GM21381 (cell line): Measurements from ENCODE around the gene EVX1.

Experiments
- ATAC-seq: cut with Tn5 transposase; IDR thresholded peaks from one replicate; pipeline ENCODE4 v1.9.1; 2021; ENCODE audit warnings: mild to moderate bottlenecking, moderate library complexity; ENCODE audit not compliant: unreplicated experiment

The EVX1 gene

DNA sequence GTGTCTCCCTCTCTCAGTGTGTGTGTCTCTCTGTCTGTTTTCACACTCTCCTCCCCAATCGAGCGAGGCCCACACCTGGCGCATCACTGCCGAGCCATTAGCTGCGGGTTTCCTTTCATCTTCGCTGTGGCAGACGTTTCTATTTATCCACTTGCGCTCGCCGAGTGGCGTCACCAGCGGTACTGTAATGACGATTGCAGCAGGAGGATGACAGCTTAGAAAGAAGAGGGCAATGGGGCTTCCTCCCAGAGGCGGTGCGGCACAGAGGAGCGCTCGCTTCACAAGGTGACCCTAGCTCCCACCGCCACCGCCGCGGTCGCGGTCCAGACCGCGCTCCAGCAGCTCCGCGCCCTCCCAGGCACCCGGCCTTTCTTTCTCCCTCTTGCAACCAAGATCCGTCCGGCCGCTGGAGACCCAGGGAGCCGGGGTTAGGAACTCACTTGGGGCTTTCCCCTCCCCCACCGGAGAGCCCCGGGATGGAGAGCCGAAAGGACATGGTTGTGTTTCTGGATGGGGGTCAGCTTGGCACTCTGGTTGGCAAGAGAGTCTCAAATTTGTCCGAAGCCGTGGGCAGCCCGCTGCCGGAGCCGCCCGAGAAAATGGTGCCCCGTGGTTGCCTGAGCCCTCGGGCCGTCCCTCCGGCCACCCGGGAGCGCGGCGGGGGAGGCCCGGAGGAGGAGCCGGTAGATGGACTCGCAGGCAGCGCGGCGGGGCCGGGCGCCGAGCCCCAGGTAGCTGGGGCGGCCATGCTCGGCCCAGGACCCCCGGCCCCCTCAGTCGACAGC is at the start of gene EVX1:
Gene EVX1 (plus strand): TSS at position 248 of the 785 bp plus-strand sequence. CDS start 229 bp downstream, at position 477.
- no peak for ATAC-seq

DNA sequence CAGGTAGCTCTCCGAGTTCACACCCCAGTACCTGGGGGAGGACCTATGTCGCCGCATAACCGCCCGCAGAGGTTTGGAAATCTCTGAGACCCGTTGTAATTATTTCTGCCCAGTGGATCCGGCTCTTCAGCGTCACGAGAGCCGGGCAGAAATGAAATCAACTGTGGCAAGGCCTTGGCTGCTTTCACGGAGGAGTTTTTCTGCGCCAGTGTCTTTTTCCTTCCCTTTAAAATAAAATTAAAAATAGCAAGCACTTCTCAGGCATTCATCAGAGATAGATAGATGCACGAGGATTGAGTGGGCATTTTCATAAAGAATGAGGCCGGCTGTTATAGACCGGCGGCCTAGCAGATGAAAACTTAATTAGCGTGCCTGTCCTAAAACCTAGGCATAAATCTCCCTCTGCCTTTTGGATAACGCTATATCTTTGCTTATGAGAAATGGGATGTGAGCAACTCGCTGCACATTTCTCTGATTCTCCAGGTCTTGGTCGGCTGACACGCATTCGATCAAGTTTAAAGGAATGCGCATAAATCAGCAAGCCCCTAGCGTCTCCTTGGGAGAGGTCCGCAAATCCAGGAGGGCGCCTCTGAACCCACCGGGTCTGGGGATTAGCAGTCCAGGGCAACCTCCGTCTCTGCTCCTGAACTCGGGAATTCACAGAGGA is 49.1 kb upstream of the EVX1 start:
- ATAC-seq: no peak

DNA sequence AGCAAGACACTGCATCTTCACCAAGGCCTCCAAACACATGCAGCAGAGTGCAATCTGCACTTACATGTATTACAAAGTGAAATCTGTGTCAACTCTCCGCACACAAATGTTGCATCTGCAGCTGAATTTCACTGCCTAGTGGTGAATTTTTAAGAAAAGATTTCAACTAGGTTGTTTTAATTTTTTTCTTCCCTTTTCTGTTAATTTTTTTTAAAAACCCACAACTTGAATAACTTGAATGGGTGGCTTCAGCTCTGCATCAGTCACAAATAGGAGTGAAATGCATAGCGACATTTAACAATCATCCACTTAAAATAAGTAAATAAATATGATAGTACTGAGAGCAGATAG is 48.6 kb upstream of the EVX1 start:
- ATAC-seq: no peak

DNA sequence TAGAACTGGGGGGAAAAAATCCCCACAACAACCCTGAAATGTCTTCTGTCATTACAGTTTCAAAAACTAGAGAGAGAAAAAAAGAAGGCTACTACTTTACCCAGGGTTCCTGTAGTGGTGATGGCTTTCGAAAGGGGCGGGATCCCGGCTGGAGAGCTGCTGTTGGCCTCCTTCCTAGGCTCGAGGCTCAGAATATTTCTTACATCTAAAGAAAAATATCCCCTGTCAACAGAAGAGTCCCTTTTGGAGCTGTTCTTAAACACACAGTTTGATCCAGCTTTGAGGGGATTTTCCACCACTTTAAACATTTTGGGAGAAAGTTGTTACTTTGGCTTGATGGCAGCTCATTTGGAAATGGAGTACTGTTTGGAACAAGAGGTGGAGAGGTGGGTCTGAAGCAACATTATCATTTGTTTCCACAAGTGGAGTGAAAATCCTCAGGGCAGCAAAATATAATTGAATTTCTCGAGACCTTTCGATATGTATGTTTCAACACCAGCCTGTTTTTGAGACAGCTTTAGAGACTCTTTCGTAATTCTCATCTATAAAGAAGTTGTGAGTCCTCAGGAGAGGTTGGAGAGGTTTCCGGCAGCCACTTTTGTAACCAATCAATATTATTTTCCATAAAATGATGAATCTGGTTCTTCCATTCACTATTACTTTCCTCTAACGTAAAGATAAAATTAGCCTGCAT is 47.8 kb upstream of the EVX1 start:
- no peak for ATAC-seq

DNA sequence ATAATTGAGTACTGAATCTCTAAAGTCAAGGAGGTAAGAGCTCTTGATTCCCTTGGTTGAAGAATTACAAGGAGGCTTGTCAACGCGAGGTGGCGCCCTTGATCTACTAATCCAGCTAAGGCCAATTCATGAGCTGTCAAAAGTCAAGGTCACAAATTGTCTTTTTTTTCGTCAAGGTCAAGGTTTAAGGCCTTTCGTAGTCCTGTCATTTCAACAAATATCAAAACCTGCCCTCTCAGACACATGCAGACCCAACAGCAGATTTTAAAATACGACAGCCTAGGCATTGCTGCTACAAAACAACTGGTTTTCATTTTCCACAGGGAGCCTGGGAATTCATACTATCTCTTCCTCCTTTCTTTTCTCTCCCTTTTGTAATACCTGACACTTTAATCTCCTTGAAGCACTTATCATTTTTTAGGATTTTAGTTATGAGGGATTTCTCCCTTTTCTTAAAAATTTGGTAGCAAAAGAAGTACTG is 46.3 kb upstream of the EVX1 start:
- ATAC-seq: no peak

DNA sequence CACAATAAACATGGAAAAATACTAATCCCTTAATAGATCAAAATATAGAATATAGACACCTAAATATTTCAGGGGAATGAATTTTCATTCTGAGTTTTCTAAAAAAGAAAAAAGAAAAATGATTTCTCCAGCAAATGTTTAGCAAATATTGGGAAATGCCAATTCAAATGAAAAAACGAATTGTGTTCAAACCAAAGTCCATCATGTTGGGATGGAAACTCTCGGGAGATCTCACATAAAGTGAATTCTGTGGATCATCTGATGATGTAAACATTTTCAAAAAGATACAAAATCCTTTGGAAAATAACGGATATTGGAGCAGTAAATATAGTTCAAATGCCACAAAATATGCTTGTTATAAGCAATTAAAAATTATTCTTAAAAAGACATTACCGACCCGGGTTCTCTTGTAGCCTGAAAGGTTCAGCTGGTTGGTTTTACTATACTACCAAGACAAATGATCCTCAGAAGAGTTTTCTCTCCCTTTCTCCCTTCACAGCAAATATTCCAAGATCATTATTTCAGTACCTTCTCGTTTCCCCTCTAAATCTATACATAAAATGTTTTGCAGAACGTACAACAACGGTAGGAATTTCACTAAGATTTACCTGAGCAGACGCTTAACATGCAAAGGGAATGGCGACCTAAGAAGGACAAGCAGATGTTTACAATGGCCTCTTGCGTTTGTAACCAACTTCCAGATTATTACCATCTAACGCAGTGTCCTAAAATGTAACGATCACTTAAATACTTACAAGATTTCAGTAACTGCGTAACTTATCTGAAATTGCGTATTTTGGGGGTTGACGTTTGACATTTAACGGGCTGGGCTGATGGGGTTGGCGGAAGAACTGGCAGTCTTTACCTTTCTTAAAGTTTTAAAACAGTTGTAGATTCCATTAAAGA is 45.2 kb upstream of the EVX1 start:
- no peak for ATAC-seq

DNA sequence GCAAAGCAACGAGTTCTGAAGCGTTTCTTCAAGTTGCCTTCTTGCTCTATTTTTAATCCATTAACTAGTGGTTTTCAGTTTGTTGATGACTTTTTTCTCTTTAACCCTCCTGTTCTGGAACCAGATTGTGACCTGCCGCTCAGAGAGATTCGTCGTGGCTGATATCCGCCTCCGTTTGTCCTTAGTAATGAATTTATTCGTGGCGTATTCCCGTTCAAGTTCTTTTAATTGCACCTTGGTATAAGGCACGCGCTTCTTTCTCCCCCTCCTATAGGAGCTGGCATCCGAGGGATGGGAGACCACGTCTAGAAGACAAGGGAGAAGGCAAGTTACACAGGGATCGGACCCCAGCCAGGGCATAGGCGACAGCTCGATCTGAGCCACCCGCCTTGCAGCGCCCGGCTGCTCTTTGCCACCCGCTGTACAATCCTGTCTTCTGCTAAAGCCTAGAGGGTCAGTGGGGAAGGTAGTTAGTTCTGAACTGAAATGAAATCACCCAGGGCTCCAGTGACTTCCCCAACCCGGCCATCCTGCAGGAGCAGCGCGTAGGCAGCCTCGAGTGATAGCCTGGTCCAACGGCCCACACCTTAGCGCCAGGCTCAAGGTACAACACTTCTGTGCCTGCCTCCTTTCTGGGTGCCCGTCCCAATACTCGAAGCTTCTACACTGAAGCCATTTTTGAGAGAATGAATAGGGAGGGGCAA is 44.3 kb upstream of the EVX1 start:
- no peak for ATAC-seq

DNA sequence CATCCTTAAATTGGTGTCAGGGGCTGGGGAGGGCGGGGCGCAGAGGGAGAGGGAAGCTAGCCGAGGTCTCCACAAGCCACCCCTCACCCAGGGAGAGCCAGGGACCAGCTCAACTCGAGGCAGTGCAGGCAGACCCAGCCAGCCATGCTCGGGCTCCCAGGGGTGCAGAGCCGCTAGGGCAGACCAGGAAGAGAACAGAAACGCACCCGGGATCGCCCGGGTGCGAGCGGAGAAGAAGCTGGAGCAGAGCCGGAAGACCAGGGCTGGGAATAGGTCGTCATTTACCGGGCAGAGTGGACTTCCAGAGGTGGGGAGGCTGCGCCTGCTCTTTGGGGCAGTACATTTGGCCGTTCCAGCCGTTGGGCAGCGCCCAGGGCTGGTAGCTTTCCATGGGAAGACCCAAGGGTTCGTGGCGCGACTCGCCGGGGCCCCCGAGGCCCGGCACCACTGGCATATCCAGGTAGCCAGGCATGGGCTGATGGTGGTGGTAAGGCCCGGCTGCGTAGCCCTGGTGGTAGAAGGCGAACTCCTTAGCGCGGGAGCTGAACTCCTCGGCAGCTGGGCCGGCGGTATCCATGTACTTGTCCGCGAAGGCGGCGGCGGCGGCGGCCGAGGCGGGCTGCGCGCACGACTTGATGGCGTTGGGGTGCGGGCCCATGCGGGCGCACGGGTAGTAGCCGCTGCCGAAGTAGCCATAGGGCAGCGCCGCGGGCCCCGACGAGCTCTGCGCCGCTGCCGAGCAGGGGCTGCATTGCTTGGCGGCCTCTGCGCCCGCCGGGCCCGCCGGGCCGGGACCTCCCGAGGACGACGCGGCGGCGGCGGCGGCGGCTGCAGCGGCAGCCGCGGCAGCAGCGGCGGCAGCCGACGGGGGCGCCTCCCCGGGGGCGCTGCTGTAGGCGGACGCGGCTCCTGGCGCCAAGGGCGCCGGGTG is 43.5 kb upstream of the EVX1 start:
- peak; percentile 21 for ATAC-seq

DNA sequence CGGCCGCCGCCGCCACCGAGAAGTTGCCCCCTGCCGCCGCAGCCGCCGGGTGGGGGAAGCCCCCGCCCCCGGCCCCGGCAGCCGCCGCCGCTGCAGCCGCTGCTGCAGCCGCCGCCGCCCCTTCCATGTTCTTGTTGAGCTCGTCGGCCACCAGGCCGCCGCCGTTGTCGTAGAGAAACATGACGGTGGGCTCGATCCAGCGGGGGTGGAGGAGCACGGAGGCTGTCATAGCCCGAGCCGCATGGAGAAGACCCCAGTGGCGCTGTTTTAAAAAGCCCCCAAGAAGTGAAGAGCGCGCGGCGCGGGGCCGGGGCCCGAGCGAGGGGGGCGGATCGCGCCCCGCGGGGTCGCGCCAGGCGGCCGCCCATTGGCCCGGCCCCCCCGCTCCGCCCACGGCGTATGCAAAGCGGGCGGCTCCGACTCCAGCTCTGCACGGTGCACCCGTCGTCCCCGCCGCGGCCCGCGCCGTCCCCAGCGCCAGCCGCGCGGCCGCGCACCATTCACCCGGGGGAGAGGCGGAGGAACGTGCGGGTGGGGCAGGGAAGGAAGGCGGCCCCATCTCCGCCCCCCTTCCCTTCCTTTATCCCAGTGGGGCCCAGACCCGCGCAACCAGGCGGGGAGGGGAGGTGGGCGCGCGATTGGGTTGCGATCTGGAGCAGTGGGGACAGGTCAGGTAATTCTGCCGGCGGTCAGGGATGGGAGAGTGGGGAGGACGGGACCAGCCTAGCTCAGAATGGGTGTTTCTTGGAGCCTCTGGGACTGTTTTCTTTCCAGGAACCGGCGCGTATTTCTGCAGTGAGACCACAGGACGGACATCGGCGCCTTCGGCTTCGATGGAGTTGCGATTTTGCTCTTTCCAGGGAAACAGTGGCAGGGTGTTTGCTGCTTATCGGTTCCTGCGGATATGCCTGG is 42.5 kb upstream of the EVX1 start, which contains the start of gene HOXA13:
Gene HOXA13 (minus strand): TSS at position 243 of the 912 bp plus-strand sequence. CDS start 14 bp downstream, at position 229.
- peak; percentile 82 for ATAC-seq

DNA sequence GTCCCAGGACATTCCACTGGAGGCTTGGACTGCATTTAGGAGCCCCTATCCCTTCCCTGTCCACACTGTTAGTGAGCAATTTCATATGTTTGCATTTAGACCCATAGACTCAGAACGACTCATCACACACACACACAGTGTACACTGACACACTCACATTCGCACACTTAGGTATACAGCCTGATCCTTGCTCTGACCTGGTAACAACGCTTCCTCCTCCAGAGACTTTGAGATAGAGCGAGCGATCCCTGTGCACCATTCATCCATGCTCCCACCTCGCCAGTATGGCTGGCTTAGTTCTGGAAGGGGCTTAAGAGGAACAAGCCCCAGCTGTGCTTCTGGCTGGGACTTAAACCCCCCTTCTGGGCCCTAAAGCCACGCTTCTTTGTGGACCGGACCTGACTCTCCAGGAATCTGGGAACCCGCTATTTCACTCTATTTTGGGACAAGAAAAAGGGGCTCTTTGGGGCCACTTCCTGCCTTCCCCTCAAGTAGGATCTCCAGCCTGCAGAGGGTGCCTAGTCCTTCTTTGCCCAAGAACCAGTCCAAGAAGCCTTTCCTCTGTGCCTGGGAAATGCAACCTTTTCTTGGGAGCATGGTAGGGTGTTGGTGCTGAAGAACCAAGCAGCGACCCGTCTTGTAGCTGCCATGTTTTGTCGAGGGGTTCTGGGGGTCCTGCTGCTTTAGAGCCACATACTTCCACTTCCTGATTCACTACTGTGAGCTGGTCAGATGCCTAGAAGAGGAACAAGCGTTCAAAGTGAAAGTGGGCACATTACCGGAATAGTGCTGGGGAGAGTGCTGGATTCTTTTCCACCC is 41.6 kb upstream of the EVX1 start:
- no peak for ATAC-seq

DNA sequence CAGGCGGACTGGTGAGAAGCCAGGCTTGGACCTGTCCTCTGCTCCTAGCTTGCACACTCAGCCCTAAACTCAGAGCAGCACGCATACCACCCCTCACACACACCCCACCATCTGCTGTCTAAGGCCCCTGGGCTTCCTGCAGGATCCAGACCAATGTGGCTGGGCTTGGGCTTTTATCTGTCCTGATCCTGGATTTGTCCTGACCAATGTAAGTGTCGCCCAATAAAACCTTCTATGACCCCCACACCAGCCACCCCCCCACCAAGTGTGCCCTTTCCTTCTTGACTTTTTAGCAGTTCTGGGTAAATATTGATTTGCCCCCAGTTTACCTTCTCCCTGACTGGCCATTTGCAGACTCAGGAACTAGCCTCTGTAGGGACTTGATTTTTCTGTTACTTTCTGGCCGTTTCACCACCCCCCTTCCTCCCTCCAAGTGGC is 41.0 kb upstream of the EVX1 start:
- ATAC-seq: no peak

DNA sequence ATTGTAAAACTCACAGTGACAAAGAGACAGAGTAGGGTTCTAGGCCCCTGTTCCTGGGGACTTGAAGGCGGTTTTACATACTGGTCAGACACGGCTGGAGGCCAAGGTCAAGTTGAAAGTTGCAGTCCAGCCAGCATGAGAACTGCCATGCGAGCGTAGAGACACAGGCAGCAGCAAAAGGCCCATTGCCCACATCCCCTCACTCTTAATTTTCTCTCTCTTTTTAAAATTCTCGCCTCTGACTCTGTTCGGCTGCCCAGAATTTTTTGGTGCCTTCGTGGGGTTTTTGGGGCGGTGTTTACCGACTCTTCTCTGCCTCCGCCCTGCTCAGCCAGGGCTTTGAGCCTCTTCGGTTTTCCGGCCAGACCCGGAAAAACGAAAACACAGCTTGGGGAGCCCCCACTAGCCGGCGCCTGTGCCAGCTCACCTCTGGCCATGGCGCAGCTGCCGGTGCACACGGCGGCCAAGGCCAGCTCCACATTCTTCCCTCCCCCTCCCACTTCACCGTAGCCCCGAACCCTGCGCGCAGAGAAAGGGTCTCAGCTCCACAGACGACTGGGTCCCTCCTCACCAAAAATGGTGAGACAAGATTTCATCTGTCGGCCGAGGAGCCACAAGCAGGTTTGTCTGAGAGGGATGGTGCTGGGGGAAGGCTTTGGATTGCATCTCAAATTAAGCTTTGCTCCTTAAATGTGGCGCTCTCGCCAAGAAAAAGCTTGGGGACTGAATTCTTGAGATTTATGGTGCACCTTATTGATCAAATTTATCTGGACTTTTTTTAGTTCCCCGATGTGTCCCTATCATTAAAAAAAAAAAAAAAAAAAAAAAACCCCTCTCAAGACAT is 40.4 kb upstream of the EVX1 start:
- no peak for ATAC-seq

DNA sequence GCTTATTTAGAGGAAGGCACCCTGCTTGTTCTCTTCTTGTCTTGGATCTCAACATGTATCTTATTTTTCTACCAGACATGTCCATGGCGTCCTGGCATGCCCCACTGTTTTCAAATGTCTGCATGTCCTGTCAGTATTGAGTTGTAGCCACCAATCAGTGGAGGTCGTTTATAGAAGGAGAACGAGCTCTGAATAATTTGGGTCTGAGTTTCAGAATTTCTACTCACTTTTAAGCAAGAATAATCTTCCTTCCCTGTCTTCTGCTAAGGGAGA is 39.8 kb upstream of the EVX1 start:
- no peak for ATAC-seq

DNA sequence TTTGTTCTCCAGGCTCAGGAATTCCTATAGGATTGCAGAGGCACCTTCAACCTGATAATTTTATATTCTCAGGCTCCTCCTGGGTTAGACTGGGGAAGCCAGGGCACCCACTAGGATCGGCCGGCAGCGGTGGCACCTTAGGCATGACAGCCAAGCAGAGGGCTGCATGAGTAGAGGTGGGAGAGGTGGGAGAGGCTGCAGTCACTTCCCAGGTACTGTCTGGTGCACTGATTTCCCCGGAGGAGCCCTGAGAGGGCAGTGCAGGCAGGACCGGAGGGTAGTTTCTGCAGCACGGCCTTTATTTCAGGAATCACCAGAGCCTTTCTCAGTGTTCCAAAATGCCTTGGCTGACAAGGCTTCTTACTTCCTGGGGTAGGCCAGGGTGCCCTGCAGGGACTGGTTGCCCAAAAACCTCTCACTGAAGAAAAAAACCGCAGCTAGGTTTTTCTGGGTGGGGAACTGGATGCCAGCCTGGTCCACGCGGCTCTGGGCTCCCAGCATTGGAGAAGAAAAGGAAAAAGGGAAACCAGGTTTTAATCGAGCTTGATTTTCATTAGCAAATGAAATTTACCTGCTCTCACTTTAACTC is 39.1 kb upstream of the EVX1 start:
- ATAC-seq: no peak

DNA sequence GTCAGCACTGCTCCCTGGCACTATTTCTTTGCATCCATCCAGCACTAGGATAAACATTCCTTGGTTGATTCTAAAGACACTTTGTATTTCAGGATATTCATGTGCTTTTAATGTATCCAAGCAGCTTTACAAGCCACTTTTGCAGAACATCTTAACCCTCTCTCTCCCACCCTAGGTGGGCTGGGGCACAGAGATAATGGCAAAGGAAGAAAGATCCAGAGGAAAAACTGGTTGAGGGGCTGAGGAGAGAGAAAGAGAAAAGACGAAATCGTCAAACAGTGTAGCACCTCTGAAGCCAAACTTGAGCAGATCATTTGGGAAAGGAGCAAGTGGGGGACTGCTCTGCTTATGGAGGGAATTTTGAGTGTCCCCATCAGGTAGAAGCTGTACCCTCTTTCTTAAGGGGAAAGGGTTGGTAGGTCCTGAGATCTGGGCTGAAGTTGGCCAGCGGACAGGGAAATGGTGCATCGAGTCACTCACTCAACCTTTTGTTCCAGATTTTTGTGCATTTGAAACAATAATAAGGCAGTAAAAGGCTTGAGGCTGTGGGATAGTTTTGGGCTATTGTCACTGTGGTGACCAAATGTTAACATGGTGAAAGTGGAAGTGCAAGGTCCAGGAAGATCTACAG is 38.5 kb upstream of the EVX1 start:
- ATAC-seq: no peak
